Activated CD8-positive, alpha-beta memory T cell treated with anti-CD3 and anti-CD28 coated beads for 24 hours (primary cell): Measurements from ENCODE around the gene TCERG1L.

ENCODE experiments used
- DNase-seq: peaks from one replicate; pipeline ENCODE4 v3.0.0-alpha.2; 2020

Gene TCERG1L

GRCh38 chr10:131049016-131049415 is 262.5 kb downstream of the TCERG1L start:
- no peak for DNase-seq

DNA sequence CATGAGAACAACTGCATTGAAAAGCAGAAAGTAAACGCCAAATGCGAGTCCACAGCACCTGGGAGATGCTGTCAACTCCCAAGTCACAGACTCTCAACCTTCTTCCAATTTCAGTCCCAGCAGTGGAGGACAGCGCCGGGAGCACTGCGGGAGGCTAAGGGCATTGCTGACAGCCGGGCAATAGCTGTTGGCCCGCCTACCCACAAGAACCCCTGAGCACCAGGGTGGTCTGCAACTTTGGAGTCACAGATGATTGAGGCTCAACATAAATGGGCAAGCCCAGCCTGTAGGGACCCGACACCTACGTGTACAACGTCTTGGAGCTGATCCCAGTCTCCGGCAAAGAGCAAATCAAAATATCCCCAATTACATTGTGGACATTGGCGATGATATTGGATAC is 262.9 kb downstream of the TCERG1L start:
- no peak for DNase-seq

DNA sequence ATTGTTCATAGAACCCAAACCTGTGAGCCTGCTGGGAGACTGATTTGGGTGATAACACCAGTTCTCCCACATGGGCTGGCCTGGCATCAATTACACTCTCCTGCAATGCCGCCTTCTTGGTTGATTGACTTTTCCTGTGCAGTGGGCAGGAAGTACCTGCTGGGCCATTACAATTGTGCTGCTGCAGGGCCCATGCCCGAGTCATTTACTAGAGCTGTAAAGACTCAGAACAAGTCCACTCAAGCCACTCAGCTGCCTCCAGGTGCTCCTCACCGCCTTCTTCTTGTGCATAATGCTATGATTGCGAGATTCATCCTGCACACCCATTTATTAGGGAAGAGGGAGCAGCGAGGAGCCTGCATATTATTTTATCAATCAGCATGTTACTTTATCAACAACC is 264.0 kb downstream of the TCERG1L start:
- no peak for DNase-seq

DNA sequence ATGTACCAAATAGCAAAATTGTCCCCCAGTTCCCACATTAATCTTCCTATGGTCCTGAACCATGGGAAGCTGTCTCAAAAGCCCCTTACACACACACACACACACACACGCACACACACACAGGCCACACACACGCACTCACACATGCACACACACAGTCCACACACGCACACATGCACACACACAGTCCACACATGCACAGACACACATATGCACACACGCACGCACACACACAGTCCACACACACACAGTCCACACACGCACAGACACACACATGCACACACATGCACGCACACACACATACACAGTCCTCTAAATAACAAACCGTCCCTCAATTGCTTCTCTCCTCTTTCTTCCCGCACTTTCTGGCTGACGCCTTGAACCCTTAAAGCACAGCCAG is 265.3 kb downstream of the TCERG1L start:
- DNase-seq: no peak

DNA sequence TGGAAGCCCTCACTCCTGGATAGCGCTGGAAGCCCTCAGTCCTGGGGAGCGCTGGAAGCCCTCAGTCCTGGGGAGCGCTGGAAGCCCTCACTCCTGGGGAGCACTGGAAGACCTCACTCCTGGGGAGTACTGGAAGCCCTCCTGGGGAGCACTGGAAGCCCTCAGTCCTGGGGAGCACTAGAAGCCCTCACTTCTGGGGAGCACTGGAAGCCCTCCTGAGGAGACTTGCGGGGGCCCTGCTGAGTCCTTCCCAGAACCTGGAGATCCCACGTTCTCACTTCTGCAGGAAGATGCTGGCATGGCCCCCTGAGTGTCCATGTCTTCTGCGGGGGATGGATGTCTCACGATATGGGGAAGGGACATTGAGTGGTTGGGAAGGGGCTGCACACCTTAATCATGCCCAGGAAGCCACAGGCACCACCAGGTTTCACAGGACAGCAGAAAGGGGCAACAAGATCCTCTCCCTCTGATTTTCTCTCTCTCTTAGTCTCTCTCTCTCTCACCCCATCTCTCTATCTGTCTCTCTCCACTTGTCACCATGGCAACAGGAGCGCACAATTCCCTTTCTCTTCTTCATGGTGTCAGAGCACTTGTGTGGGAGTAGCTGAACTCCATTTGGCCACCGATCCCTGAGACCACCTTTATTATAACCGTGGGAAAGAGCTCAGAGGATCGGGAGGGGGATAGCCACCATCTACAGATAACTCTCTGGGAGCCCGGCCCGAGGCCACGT is 267.0 kb downstream of the TCERG1L start:
- no peak for DNase-seq

- DNase-seq: no peak
These were observed 268.4 kb downstream of the TCERG1L start for GRCh38 chr10:131043039-131043691.
